Endothelial cell of umbilical vein (primary cell): ENCODE measurements around the gene MT1F. TPM values are rescaled to one million over a fixed set of nuclear protein-coding genes. Genes with fewer than 3 reads are reported as not detected.
A peak's percentile ranks its signal among the peaks of the same experiment; 100 is the strongest.

Experiments used
- BruUV-seq: library from RNA; stranded (reverse); fragments of 400-500 nt; replicated peaks from 2 replicates; lab custom pipeline; 2021; lab: Mats Ljungman, UMichigan
- CTCF ChIA-PET: fragments of 300-600, 350-600 bp; sonication (Branson Sonifier 250); formaldehyde crosslinking; loops from one replicate; lab custom pipeline; 2021; ENCODE audit warnings: antibody characterized with exemption, inconsistent platforms; lab: Charles Lee
- POLR2A ChIA-PET: fragments of 300-600, 350-600 bp; sonication (Branson Sonifier 250); formaldehyde crosslinking; loops from one replicate; lab custom pipeline; 2021; ENCODE audit warnings: antibody characterized with exemption, inconsistent platforms; lab: Charles Lee
- DNase-seq: peaks from one replicate; pipeline ENCODE4 v3.0.0-alpha.2; 2011; ENCODE audit warnings: low read depth, low spot score
- FAIRE-seq: peaks from 2 replicates; lab custom pipeline; 2011; peaks lifted over from hg19 to GRCh38; lab: Jason Lieb, UNC
- H2AFZ ChIP-seq: 2 replicates; pipeline ENCODE4 v1.6.0; 2012; ENCODE audit warnings: low read depth, low read length, control low read depth, inconsistent platforms
- H3K27ac ChIP-seq: 2 replicates; pipeline ENCODE4 v1.5.1; 2011; ENCODE audit warnings: low read depth, mild to moderate bottlenecking, control low read depth, low read length, moderate library complexity; ENCODE audit not compliant: insufficient read depth
- H3K27me3 ChIP-seq, 2 experiments: 2 replicates each; pipeline versions ENCODE4 v1.6.0 to v1.6.1; 2011; ENCODE audit warnings: low read length in 2 of 2, mixed read lengths in 1 of 2; ENCODE audit not compliant: control insufficient read depth in 2 of 2, insufficient read depth in 2 of 2
- H3K36me3 ChIP-seq, 2 experiments: 2 replicates in 1 of 2; 3 replicates in 1 of 2; pipeline ENCODE4 v1.5.1; 2011; ENCODE audit warnings: low read length in 2 of 2, mild to moderate bottlenecking in 1 of 2, moderate library complexity in 1 of 2; ENCODE audit not compliant: control insufficient read depth in 2 of 2, insufficient read depth in 2 of 2; ENCODE audit errors: extremely low read depth in 1 of 2
- H3K4me1 ChIP-seq: 3 replicates; pipeline ENCODE4 v1.5.1; 2011; ENCODE audit warnings: mild to moderate bottlenecking, low read length; ENCODE audit not compliant: control insufficient read depth, insufficient read depth; ENCODE audit errors: extremely low read depth
- H3K4me2 ChIP-seq: 2 replicates; pipeline ENCODE4 v1.6.1; 2011; ENCODE audit warnings: low read length, control low read depth, mixed read lengths; ENCODE audit not compliant: insufficient read depth
- H3K4me3 ChIP-seq, 3 experiments: fragments of 200-600 bp in 1 of 3; sonication (generic), shearing (Covaris generic) in 1 of 3; replicated peaks in 1 of 3; 2 replicates each; pipeline ENCODE4 v1.5.1; 2011 to 2016; ENCODE audit warnings: control low read depth in 3 of 3, low read length in 3 of 3, mild to moderate bottlenecking in 2 of 3, inconsistent platforms in 1 of 3, low read depth in 1 of 3, moderate library complexity in 1 of 3; ENCODE audit not compliant: insufficient read depth in 1 of 3
- H3K79me2 ChIP-seq: 2 replicates; pipeline ENCODE4 v1.6.0; 2012; ENCODE audit warnings: low read length, inconsistent platforms; ENCODE audit not compliant: control insufficient read depth, insufficient read depth
- H3K9ac ChIP-seq: replicated peaks from 2 replicates; pipeline ENCODE3; 2011; ENCODE audit warnings: low read length, control low read depth; ENCODE audit not compliant: insufficient read depth; ENCODE audit errors: extremely low read depth
- H3K9me1 ChIP-seq: replicated peaks from 3 replicates; pipeline ENCODE4 v1.6.0; 2011; ENCODE audit warnings: mild to moderate bottlenecking, low read length; ENCODE audit not compliant: control insufficient read depth, insufficient read depth; ENCODE audit errors: extremely low read depth
- H3K9me3 ChIP-seq: replicated peaks from 2 replicates; pipeline ENCODE4 v1.5.1; 2012; ENCODE audit warnings: low read length, inconsistent platforms; ENCODE audit not compliant: control insufficient read depth, insufficient read depth
- H4K20me1 ChIP-seq: replicated peaks from 2 replicates; pipeline ENCODE3; 2011; ENCODE audit warnings: mild to moderate bottlenecking, low read length; ENCODE audit not compliant: control insufficient read depth, insufficient read depth; ENCODE audit errors: extremely low read depth
- CTCF ChIP-seq, 2 donors: IDR thresholded peaks; 1 replicate in 1 of 2; 2 replicates in 1 of 2; pipeline ENCODE4 v1.5.1; 2011; ENCODE audit warnings: low read length in 2 of 2, mild to moderate bottlenecking in 2 of 2, moderate library complexity in 2 of 2, control low read depth in 1 of 2, inconsistent platforms in 1 of 2, low read depth in 1 of 2; ENCODE audit not compliant: insufficient read depth in 1 of 2; ENCODE audit errors: extremely low read depth in 1 of 2
- EZH2 ChIP-seq: IDR thresholded peaks from 2 replicates; pipeline ENCODE4 v1.6.1; 2012; ENCODE audit warnings: borderline replicate concordance, low read depth, mild to moderate bottlenecking, moderate library complexity, low read length, inconsistent platforms; ENCODE audit not compliant: severe bottlenecking
- FOS ChIP-seq: IDR thresholded peaks from 2 replicates; pipeline ENCODE4 v1.6.1; 2011; ENCODE audit warnings: mild to moderate bottlenecking, low read length, moderate library complexity, borderline replicate concordance; ENCODE audit not compliant: insufficient read depth
- GATA2 ChIP-seq: IDR thresholded peaks from 2 replicates; pipeline ENCODE4 v1.7.0; 2011; ENCODE audit warnings: low read depth, mild to moderate bottlenecking, moderate library complexity, mixed read lengths, low read length; ENCODE audit not compliant: insufficient read length, insufficient read depth
- JUN ChIP-seq: IDR thresholded peaks from 2 replicates; pipeline ENCODE4 v1.6.1; 2011; ENCODE audit warnings: borderline replicate concordance, low read depth; ENCODE audit not compliant: insufficient read length, insufficient read depth
- MYC ChIP-seq: IDR thresholded peaks from one replicate; pipeline ENCODE4 v1.6.1; 2011; ENCODE audit warnings: mild to moderate bottlenecking, low read depth, low read length
- POLR2A ChIP-seq: IDR thresholded peaks from 2 replicates; pipeline ENCODE4 v1.6.1; 2012; ENCODE audit warnings: low read depth, mild to moderate bottlenecking, control low read depth, low read length
- POLR2AphosphoS5 ChIP-seq: IDR thresholded peaks from 2 replicates; pipeline ENCODE4 v1.6.1; 2012; ENCODE audit warnings: low read depth, mild to moderate bottlenecking, control low read depth, low read length, moderate library complexity; ENCODE audit not compliant: insufficient read depth
- dilution Hi-C: fragments of 300-500 bp; cut with MboI; formaldehyde crosslinking; loops from one replicate; pipeline ENCODE4 v1.15.0; 2019; ENCODE audit warnings: low sequenced_read_pairs; ENCODE audit not compliant: extremely low pct_ligation_motif_present
- intact Hi-C: fragments of 100-400 bp; cut with micrococcal nuclease; formaldehyde crosslinking; loops from one replicate; pipeline ENCODE4 v1.10.0; 2022
- polyA plus RNA-seq, 4 experiments: library from polyadenylated mRNA; depleted of rRNA in 3 of 4; stranded (reverse) in 3 of 4; unstranded in 1 of 4; fragments of >200 nt; gene quantifications; 2 replicates each; pipeline versions ENCODE4 v1.2.1 to v1.2.3, GENCODE V29; 2011 to 2012; ENCODE audit warnings: missing spikeins in 1 of 4
- total RNA-seq: library from RNA; stranded (reverse); gene quantifications from 2 replicates; pipeline ENCODE4 v1.2.3, GENCODE V29; 2021
- TF ChIP-seq, protein P1 (sequence below): IDR thresholded peaks from 2 replicates; pipeline ENCODE4 v1.6.1; 2011; ENCODE audit not compliant: insufficient read depth, insufficient read length

MT1F gene
- total and polyA plus RNA-seq, 2 donors (not counting 3 experiments of a cell fraction or from before 2014, with no cell fraction given), result 2.2 to 2.6 TPM

GRCh38 chr16:56626685-56627084 is 31.1 kb upstream of the MT1F start:
- Histone ChIP-seq H3K4me2 (peak overlapping the region; percentile 75), H3K27me3 (no peaks in the 10 kb centered on the region), H3K79me2 (peaks cover 12% of the 10 kb centered on the region), H3K27ac (peak overlapping the region; percentile 61), H4K20me1 (no peaks in the 10 kb centered on the region), H3K36me3 (no peaks in the 10 kb centered on the region), H3K4me3 (peak overlapping the region in 2 of 3 experiments; percentile 2 to 64), H3K9me3 (no peaks in the 10 kb centered on the region), H2AFZ (no peak overlapping the region), H3K9me1 (no peaks in the 10 kb centered on the region), H3K9ac (no peak overlapping the region), H3K4me1 (peaks cover 12% of the 10 kb centered on the region)
- intact Hi-C loops (loop anchor here (1.0 kb wide), 1 partner anchor 56 kb away; the partner anchor contains the start of gene MT1X), dilution Hi-C loops (no loop called here)
- no peak for DNase-seq
- POLR2A ChIA-PET, result interaction anchor here (0.6 to 3.3 kb wide), 4 partner anchors 9 to 104 kb away, joined by 3 to 51 read pairs (median 12); partner anchors contain the start of gene MT2A
- FAIRE-seq, result no peak
- no TSS peak for BruUV-seq
- CTCF ChIA-PET, result interaction anchor here (0.9 to 1.8 kb wide), 8 partner anchors 9 to 45 kb away, joined by 3 to 8 read pairs (median 4); no protein-coding TSS in a partner anchor
- TF ChIP-seq, protein P1, sequence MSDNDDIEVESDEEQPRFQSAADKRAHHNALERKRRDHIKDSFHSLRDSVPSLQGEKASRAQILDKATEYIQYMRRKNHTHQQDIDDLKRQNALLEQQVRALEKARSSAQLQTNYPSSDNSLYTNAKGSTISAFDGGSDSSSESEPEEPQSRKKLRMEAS, result no peak
- TF ChIP-seq EZH2, result no peak

- no peak overlapping the region for H3K4me2 ChIP-seq
- peaks cover 0 to 2% of the 10 kb centered on the region in 2 experiments for H3K27me3 ChIP-seq
- no peaks in the 10 kb centered on the region for H3K36me3 ChIP-seq
- H3K27ac ChIP-seq, result no peak overlapping the region
- no peaks in the 10 kb centered on the region for H3K9me1 ChIP-seq
- H2AFZ ChIP-seq, result no peak overlapping the region
- H3K9me3 ChIP-seq, result no peaks in the 10 kb centered on the region
- no TSS peak for BruUV-seq
- no peak overlapping the region for H3K4me3 ChIP-seq
- TF ChIP-seq EZH2 (no peak), FOS (no peak), GATA2 (no peak), POLR2A (no peak), JUN (no peak), POLR2AphosphoS5 (no peak), MYC (no peak), CTCF (IDR thresholded peaks at IDR 0.05; ENCODE audit: extremely low read depth in 1 of 2, insufficient read depth in 1 of 2, low read depth in 1 of 2, low read length in 2 of 2) (no peak)
- TF ChIP-seq, protein P1, result no peak
- peaks cover 12% of the 10 kb centered on the region for H3K79me2 ChIP-seq
- dilution Hi-C loops (no loop called here), intact Hi-C loops (no loop called here)
- no peak overlapping the region for H3K9ac ChIP-seq
- FAIRE-seq (no peak), DNase-seq (no peak)
- POLR2A ChIA-PET, result no interaction called here
- peaks cover 20% of the 10 kb centered on the region for H3K4me1 ChIP-seq
- CTCF ChIA-PET, result interaction anchor here (0.6 to 1.9 kb wide), 7 partner anchors 16 to 81 kb away, joined by 3 to 8 read pairs (median 4); partner anchors contain the start of gene MT2A
- H4K20me1 ChIP-seq, result no peaks in the 10 kb centered on the region
Observed at GRCh38 chr16:56628486-56629350, 29.0 kb upstream of the MT1F start.
